GM15510 (cell line): ENCODE data around the gene TRAF2.

Source experiments
- POLR2A ChIP-seq: IDR thresholded peaks from 3 replicates; pipeline ENCODE4 v1.6.1; 2011; ENCODE audit warnings: borderline replicate concordance; ENCODE audit not compliant: insufficient read length; ENCODE audit errors: extremely low read depth

The TRAF2 gene

GRCh38 chr9:136944519-136945332 lies 58.4 kb downstream of the TRAF2 start, which contains the start of the genes C8G and FBXW5:
TSS of gene C8G (plus strand) at chr9:136945243. CDS start at chr9:136945321, 78 bp downstream.
TSS of gene FBXW5 (minus strand) at chr9:136944738. CDS start at chr9:136944083, 655 bp downstream.
- peak; percentile 80 for TF ChIP-seq POLR2A

GRCh38 chr9:136945333-136946227 lies 59.3 kb downstream of the TRAF2 start:
- TF ChIP-seq POLR2A, result no peak

DNA sequence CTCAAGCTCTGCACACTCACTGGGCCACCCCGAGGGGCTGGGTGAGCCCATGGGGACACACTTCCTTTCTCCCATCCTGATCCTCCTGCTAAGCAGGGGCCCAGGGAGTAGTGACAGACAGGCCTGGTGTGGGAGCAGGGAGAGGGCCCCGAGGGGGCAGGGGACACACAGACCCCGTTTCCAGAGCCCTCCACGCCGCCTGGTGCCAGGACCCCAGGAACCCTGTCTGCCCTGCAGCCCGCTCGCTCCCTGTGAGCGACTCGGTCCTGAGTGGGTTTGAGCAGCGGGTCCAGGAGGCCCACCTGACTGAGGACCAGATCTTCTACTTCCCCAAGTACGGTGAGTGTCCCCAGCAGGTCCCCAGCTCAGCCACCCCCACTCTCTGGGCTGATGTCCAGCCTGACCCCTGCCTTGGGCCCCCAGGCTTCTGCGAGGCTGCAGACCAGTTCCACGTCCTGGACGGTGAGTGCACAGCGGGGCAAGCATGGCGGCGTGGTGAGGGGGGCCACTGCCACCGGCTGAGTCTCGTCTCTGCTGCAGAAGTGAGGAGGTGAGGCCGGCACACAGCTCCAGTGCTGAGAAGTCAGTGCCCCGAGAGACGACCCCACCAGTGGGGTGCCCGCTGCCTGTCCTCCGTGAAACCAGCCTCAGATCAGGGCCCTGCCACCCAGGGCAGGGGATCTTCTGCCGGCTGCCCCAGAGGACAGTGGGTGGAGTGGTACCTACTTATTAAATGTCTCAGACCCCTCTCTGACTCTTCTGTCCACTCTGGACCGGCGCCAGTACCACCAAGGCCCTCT lies 60.1 kb downstream of the TRAF2 start:
- no peak for TF ChIP-seq POLR2A

DNA sequence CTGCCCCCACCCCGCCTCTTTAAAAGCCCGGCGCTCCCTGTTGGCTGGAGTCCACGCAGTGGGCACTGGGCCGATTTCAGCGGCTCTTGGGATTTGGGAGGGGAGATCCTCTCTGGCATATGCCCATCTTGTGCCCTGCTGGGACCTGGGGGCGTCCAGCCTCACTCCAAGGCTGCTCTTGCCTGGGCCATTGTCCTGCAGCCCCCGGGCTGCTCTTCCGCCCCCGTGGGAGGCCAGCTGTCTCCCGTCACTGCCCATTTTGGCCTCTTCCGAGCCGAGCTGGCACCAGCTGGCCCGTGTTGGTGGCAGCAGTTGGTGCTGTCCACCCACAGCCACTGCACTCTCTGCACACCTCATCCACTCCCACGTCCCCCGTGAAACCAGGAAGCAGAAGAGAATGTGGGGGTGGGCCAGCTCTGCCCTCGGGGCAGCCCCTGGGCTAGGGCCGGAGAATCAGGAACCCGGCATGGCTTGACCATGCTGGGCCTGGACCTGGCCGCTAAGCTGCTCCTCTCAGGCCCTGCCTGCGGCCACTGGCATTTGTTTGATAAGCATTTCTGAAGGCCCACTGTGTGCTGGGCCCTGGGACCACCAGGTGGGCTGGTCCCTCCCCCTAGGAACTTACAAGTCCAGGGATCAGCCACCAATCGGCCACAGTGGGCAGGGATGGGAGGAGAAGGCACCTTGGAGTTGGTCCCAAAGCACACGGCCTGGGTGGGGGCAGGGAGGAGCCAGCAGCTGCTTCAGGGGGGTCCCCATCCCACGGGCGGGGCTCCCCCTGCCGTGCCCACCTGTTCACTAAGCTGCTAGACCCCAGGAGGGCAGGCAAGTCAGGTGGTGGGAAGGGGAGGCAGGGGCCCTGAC lies 60.9 kb downstream of the TRAF2 start:
- no peak for TF ChIP-seq POLR2A

DNA sequence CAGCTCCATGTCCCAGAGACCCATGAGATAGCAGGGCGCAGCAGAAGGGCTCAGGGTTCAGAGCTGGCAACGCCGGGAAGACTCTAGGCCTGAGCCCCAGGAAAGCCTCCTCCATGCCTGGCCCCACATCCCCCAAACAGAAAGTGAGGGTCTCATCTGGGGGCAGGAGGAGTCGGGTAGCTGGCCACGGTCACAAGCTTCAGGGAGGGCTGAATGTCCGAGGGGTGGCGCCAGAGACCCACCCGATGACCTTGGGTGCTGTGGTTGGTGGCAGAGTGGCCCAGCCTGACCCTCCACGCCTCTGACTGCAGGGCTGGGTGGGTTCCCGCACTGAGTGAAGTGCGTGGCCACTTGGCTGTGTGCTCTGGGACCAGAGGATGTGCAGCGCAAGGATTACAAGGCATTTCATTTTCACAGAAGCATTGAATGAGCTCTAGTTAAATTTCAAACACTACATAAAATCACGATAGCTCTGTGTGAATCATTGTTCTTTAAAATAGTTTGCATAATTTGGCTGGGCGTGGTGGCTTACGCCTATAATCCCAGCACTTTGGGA lies 61.7 kb downstream of the TRAF2 start:
- TF ChIP-seq POLR2A, result no peak

DNA sequence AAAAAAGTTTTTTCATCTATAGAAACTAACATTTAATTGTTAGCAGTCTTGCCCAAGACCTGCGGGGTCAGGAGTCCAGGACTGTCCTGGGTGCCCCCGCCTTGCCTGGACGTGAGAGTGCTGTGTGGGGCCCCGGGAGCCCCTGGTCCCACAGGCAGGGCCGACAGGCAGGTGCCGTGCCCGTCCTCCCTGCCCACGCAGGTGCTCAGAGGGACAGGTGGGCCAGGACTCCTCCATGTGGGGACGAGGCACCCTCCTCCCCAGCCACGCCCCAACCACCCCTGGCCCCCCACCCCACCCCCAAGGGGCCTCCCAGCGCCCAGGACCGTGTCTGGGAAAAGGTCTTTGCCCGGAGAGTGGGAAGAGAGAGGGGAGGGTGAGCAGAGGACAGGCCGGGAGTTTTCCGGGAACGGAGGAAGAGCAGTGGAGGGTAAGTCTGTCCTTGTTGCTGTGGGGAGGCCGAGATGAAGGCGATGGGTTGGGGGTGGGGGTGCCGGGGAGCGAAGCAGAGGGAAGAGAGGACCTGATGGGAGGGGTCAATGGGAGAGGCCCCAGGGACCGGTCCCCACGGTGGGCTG lies 63.0 kb downstream of the TRAF2 start:
- no peak for TF ChIP-seq POLR2A

DNA sequence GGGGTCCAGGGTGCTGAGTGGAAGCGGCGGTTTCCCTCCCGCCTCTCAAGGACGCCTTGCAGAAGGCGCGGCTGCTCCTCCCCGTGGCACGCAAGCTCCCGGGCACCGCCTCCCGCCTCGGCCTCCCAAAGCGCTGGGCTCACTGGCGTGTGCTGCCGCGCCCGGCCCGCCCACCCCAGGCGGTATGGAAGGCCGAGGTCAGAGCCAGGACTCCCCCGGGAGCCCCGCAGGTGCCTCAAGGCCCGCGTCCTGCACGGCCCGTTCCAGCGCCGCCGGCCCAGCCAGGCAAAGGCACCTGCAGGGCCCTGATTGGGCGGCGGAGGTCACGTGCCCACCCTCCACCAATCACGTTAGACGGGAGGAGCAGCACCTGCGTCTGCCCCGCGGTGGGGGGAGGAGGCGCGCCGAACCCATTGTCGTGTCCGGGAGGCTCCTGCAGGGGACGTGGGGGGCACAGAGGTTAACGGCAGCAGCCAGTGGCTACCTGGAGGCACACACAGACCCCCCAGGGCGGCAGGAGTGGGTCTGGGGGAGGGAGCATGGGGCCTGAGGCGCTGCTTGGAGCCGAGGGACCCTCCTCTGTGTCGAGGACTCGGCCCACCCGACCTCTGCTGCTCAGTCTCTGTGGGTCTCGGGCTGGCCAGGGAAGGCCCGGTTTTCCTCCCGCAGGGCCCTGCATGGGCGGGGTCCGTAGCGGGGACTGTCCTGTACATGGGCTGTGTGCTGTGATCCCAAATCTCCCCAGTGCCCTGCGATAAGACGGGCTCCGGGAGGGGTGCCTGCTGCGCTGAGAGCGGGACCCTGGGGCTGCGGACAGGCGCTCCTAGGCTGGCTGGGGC lies 63.7 kb downstream of the TRAF2 start:
- peak; percentile 85 for TF ChIP-seq POLR2A

GRCh38 chr9:136950656-136951276 lies 64.5 kb downstream of the TRAF2 start:
- TF ChIP-seq POLR2A, result no peak

GRCh38 chr9:136951541-136952320 lies 65.4 kb downstream of the TRAF2 start, which contains the start of gene LCN12:
TSS of gene LCN12 (plus strand) at chr9:136952273. CDS start at chr9:136952328, 55 bp downstream.
- no peak for TF ChIP-seq POLR2A

GRCh38 chr9:136952321-136952850 lies 66.1 kb downstream of the TRAF2 start:
- TF ChIP-seq POLR2A, result no peak

- no peak for TF ChIP-seq POLR2A
Observed at GRCh38 chr9:136952876-136953770, 66.8 kb downstream of the TRAF2 start.
